Thyroid gland (tissue), 4 donors: ENCODE data around the gene HSPB7. TPM values are rescaled to one million over a fixed set of nuclear protein-coding genes. Genes with fewer than 3 reads are reported as not detected.
"Not testable (repeated sequence)": the region's sequence is repeated elsewhere in the genome, so short reads cannot be mapped to it uniquely, and the experiment has no call there.

Experiments
- DNase-seq, 2 donors: peaks; one replicate each; pipeline ENCODE4 v3.0.0-alpha.2; 2019
- H3K27ac ChIP-seq, 3 donors: fragments of 200-600 bp; sonication (generic); 1 replicate in 2 of 3; 2 replicates in 1 of 3; pipeline ENCODE4 v1.5.1; 2016 to 2019; ENCODE audit warnings: mild to moderate bottlenecking in 1 of 3, moderate library complexity in 1 of 3
- H3K27me3 ChIP-seq: fragments of 200-600 bp; sonication (generic); one replicate; pipeline ENCODE4 v1.5.1; 2019
- H3K36me3 ChIP-seq, 2 donors: fragments of 200-600 bp; sonication (generic); one replicate each; pipeline ENCODE4 v1.5.1; 2016 to 2019
- H3K4me1 ChIP-seq, 2 donors: fragments of 200-600 bp; sonication (generic); one replicate each; pipeline ENCODE4 v1.5.1; 2017 to 2019
- H3K4me3 ChIP-seq, 3 donors: fragments of 200-600 bp; sonication (generic); replicated peaks in 1 of 3; 1 replicate in 2 of 3; 2 replicates in 1 of 3; pipeline ENCODE4 v1.5.1; 2016; ENCODE audit warnings: mild to moderate bottlenecking in 1 of 3
- H3K9me3 ChIP-seq: fragments of 200-600 bp; sonication (generic); one replicate; pipeline ENCODE4 v1.5.1; 2017
- POLR2A ChIP-seq, 2 donors: fragments of 450-650 bp; IDR thresholded peaks; one replicate each; pipeline ENCODE4 v1.6.1; 2017; ENCODE audit warnings: antibody characterized with exemption in 2 of 2, mild to moderate bottlenecking in 2 of 2, moderate library complexity in 1 of 2
- WGBS, 2 donors: methylation state at CpG; one replicate each; pipeline ENCODE4 v1.1.5; 2017; 5-methylcytosine and 5-hydroxymethylcytosine counted together
- intact Hi-C: fragments of 100-400 bp; cut with DNase I; formaldehyde crosslinking; loops from one replicate; pipeline ENCODE4 v1.15.1; 2023
- total RNA-seq, 4 donors: library from RNA; depleted of rRNA; stranded (reverse); fragments of >200 nt; gene quantifications; one replicate each; pipeline ENCODE4 v1.2.3, GENCODE V29; 2016
- TF ChIP-seq, protein P1 (sequence below), 6 experiments: fragments of 200-600 bp in 3 of 6; fragments of 450-650 bp in 3 of 6; sonication (generic) in 3 of 6; IDR thresholded peaks; one replicate each; pipeline ENCODE4 v1.5.1; 2016 to 2019; ENCODE audit warnings: antibody characterized with exemption in 6 of 6, mild to moderate bottlenecking in 2 of 6, inconsistent platforms in 1 of 6, moderate library complexity in 1 of 6

The HSPB7 gene
- total RNA-seq, 4 donors from 2014 or later, result 0.81 to 9.0 (median 2.9) TPM

DNA sequence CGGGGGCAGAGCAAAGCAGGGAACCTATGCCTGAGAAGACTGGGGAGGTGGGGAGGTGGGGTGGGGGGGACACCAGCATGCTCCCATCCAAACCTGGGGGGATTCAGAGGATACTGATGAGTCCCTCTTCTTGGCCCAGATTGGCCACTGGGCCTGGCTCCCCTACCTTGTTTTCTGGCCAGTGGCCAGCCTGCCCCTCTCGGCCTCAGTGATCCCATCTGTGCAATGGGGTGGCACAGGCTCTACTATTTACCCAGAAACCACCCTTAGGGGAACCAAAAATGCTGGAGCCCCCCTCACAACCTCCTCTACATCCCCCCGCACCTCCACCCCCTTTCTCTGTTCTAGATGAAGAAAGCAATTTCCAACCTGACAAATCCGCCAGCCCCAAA is 38.7 kb upstream of the HSPB7 start:
- H3K4me1 ChIP-seq, H3K27me3 ChIP-seq, H3K36me3 ChIP-seq, H3K9me3 ChIP-seq, H3K27ac ChIP-seq, DNase-seq, H3K4me3 ChIP-seq: not testable (repeated sequence)
- 50 to 70% methylated on average over 2 to 4 of the region's 4 CpGs for WGBS, 2 donors
- intact Hi-C loops, result loop anchor here (10.0 kb wide), 1 partner anchor 262 kb away; no protein-coding TSS in a partner anchor

- intact Hi-C loops, result loop anchor here (10.0 kb wide), 1 partner anchor 261 kb away; no protein-coding TSS in a partner anchor
- Histone ChIP-seq H3K4me3 (no peak overlapping the region), H3K9me3 (no peaks in the 10 kb centered on the region), H3K27ac (no peak overlapping the region), H3K36me3 (no peaks in the 10 kb centered on the region), H3K4me1 (peaks cover 0 to 6% of the 10 kb centered on the region in 2 donors), H3K27me3 (no peaks in the 10 kb centered on the region)
- WGBS, 2 donors, result 36 to 38% methylated on average over 14 to 18 of the region's 18 CpGs
- DNase-seq, result peak; percentile 96
- no peak for TF ChIP-seq POLR2A (IDR thresholded peaks at IDR 0.05)
- TF ChIP-seq, protein P1, sequence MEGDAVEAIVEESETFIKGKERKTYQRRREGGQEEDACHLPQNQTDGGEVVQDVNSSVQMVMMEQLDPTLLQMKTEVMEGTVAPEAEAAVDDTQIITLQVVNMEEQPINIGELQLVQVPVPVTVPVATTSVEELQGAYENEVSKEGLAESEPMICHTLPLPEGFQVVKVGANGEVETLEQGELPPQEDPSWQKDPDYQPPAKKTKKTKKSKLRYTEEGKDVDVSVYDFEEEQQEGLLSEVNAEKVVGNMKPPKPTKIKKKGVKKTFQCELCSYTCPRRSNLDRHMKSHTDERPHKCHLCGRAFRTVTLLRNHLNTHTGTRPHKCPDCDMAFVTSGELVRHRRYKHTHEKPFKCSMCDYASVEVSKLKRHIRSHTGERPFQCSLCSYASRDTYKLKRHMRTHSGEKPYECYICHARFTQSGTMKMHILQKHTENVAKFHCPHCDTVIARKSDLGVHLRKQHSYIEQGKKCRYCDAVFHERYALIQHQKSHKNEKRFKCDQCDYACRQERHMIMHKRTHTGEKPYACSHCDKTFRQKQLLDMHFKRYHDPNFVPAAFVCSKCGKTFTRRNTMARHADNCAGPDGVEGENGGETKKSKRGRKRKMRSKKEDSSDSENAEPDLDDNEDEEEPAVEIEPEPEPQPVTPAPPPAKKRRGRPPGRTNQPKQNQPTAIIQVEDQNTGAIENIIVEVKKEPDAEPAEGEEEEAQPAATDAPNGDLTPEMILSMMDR (IDR thresholded peaks at IDR 0.05), result peak; percentile 86 to 99 (median 98)
These were observed 38.0 kb upstream of the HSPB7 start for GRCh38 chr1:16055613-16056520.

DNA sequence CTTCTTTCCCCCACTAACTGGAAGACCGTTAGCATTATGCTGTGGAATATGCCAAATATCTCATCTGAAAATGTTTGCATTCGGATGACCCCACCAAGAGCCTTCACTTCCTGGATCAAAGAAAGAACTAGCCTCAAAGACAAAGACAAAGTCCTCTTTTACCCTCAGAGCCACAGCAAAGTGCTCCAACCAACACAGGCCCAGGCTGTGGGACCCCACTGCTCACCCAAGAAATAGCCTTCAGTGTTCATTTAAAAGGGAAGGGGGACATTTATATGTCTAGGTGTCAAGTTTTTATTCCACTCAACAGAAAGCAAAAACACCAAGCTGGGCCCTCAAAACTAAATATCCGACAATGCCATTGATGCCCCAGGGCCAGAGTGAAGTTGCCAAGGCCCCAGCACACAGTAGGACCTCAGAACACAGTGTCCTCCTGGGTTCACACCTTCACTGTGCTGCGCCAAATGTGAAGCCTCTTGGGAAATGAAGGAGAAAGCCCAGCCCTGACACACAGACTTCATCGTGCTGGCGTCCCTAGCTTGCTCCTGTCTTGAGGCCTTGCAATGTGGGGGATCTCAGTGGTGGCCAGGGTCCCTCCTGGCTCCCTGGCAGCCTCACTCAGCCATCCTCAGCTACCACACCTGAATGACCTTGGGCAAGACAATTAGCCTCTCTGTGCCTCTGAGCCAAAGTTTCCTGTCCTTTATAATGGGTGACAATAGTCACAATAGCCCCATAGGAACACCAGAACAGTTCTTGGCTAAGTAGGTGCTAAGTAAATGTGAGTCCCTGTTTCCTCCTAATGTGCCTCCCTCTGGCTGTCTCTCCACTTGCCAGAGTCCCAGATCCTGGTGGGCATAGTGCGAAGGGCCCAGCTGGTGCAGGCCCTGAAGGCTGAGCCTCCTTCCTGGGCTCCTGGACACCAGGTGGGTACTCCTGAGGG is 37.0 kb upstream of the HSPB7 start:
- no peak for DNase-seq
- Histone ChIP-seq H3K4me3 (no peak overlapping the region), H3K9me3 (no peaks in the 10 kb centered on the region), H3K27ac (no peak overlapping the region), H3K27me3 (no peaks in the 10 kb centered on the region), H3K36me3 (no peaks in the 10 kb centered on the region), H3K4me1 (peaks cover 0 to 6% of the 10 kb centered on the region in 2 donors)
- 77 to 80% methylated on average over 5 to 7 of the region's 7 CpGs for WGBS, 2 donors
- TF ChIP-seq POLR2A (IDR thresholded peaks at IDR 0.05), result no peak
- TF ChIP-seq, protein P1 (IDR thresholded peaks at IDR 0.05), result no peak
- intact Hi-C loops, result loop anchor here (5.0 to 10.0 kb wide), 2 partner anchors 48 to 260 kb away; no protein-coding TSS in a partner anchor

DNA sequence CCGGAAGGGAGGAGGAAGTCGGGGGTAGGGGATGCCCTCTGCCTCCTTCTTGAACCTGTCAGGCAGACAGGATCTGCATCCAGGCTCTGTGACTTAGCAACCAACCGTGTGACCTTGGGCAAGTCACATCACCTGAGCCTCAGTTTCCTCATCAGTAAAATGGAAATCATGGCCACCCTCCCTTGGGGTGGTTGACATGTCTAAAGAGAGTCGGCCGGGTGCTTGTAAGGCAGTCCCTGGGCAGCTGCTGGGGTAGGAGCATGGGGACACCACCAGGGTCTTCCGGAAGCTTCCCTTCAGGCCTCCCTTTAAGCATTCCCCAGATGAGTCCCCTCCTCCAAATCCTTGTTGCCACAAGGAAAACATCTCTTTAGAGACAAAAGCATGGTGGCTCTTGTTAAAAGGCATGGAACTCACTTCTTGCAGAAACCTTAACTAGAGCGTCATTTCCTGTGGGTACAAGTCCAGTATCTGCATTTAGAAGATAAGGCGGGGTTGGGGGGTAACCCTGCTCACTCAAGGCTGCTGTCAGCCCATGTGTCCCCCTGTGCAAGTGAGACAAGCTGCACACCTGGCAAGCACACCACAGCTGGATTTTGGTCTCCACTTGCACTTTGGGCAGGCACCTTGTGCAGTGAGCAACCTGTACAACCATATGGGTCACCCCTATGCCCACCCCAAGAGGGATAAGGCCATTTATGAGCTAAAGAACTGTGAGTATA is 36.1 kb upstream of the HSPB7 start:
- TF ChIP-seq, protein P1 (IDR thresholded peaks at IDR 0.05), result no peak
- no peak for TF ChIP-seq POLR2A (IDR thresholded peaks at IDR 0.05)
- no peak for DNase-seq
- no peak overlapping the region for H3K27ac ChIP-seq
- H3K4me1 ChIP-seq, result peaks cover 2 to 9% of the 10 kb centered on the region in 2 donors
- H3K27me3 ChIP-seq, result no peaks in the 10 kb centered on the region
- H3K36me3 ChIP-seq, result no peaks in the 10 kb centered on the region
- WGBS, 2 donors, result 55 to 80% methylated on average over 3 to 5 of the region's 8 CpGs
- no peaks in the 10 kb centered on the region for H3K9me3 ChIP-seq
- intact Hi-C loops, result loop anchor here (5.0 to 10.0 kb wide), 2 partner anchors 47 to 259 kb away; no protein-coding TSS in a partner anchor
- H3K4me3 ChIP-seq, result no peak overlapping the region

- not testable (repeated sequence) for H3K27me3 ChIP-seq, H3K27ac ChIP-seq, H3K9me3 ChIP-seq, H3K36me3 ChIP-seq, DNase-seq, H3K4me3 ChIP-seq
- intact Hi-C loops, result loop anchor here (5.0 to 10.0 kb wide), 2 partner anchors 45 to 257 kb away; no protein-coding TSS in a partner anchor
- peaks cover 6 to 13% of the 10 kb centered on the region in 2 donors for H3K4me1 ChIP-seq
- 83 to 93% methylated on average over 12 of the region's 12 CpGs for WGBS, 2 donors
These were observed 34.1 kb upstream of the HSPB7 start for GRCh38 chr1:16051949-16052348.
